T-cell (primary cell): ENCODE results near the gene NECTIN1. TPM values are rescaled to one million over a fixed set of nuclear protein-coding genes. Genes with fewer than 3 reads are reported as not detected.

Experiments
- ATAC-seq, 4 experiments: fragments of 200-7000 bp in 3 of 4; fragments of 150-1000 bp in 1 of 4; cut with Tn5 transposase; replicated peaks in 1 of 4; 1 replicate in 3 of 4; 2 replicates in 1 of 4; pipeline ENCODE4 v1.10.0; 2021; ENCODE audit warnings: moderate library complexity in 3 of 4, mild to moderate bottlenecking in 2 of 4, moderate number of reproducible peaks in 1 of 4
- CTCF ChIA-PET, 2 donors: fragments of 300-600 bp; sonication (Branson Sonifier 250); formaldehyde crosslinking; loops; one replicate each; lab custom pipeline; 2022; ENCODE audit warnings: antibody characterized with exemption in 2 of 2; lab: Charles Lee
- POLR2A ChIA-PET, 2 donors: fragments of 300-600 bp; sonication (Branson Sonifier 250); formaldehyde crosslinking; loops; one replicate each; lab custom pipeline; 2022; ENCODE audit warnings: antibody characterized with exemption in 2 of 2; lab: Charles Lee
- DNase-seq, 35 experiments: peaks; one replicate each; pipeline versions ENCODE4 v3.0.0 to v3.0.0-alpha.2; 2013 to 2023
- H3K27ac ChIP-seq: one replicate; pipeline ENCODE4 v1.5.1; 2013; ENCODE audit warnings: low read length
- H3K27me3 ChIP-seq, 2 experiments: replicated peaks in 1 of 2; 1 replicate in 1 of 2; 2 replicates in 1 of 2; pipeline versions ENCODE4 v1.6.1 to v1.7.0; 2013; ENCODE audit warnings: low read length in 1 of 2, mixed read lengths in 1 of 2; ENCODE audit not compliant: control insufficient read depth in 2 of 2, insufficient read depth in 2 of 2; ENCODE audit errors: extremely low read depth in 1 of 2
- H3K36me3 ChIP-seq, 2 donors: 1 replicate in 1 of 2; 2 replicates in 1 of 2; pipeline versions ENCODE4 v1.6.1 to v1.7.0; 2013; ENCODE audit warnings: low read length in 1 of 2; ENCODE audit not compliant: control insufficient read depth in 2 of 2, insufficient read depth in 1 of 2; ENCODE audit errors: extremely low read depth in 1 of 2
- H3K4me1 ChIP-seq, 2 experiments: 1 replicate in 1 of 2; 2 replicates in 1 of 2; pipeline versions ENCODE4 v1.6.1 to v1.7.0; 2013; ENCODE audit warnings: low read length in 2 of 2, mixed read lengths in 1 of 2; ENCODE audit not compliant: insufficient read depth in 2 of 2, control insufficient read depth in 1 of 2; ENCODE audit errors: extremely low read depth in 1 of 2
- H3K4me3 ChIP-seq, 2 donors: 1 replicate in 1 of 2; 2 replicates in 1 of 2; pipeline versions ENCODE4 v1.5.1 to v1.7.0; 2013; ENCODE audit warnings: mild to moderate bottlenecking in 2 of 2, low read length in 1 of 2, moderate library complexity in 1 of 2; ENCODE audit not compliant: control insufficient read depth in 1 of 2; ENCODE audit errors: extremely low read depth in 1 of 2
- H3K9me3 ChIP-seq: 2 replicates; pipeline ENCODE4 v1.7.0; 2013
- H3K27ac Mint-ChIP-seq, 2 donors: one replicate each; pipeline ENCODE4 v1.8.0; 2020 to 2021; ENCODE audit warnings: mild to moderate bottlenecking in 2 of 2, mixed read lengths in 2 of 2
- H3K27me3 Mint-ChIP-seq, 2 donors: one replicate each; pipeline ENCODE4 v1.8.0; 2021 to 2022; ENCODE audit warnings: mixed read lengths in 2 of 2
- H3K36me3 Mint-ChIP-seq: one replicate; pipeline ENCODE4 v1.8.0; 2021; ENCODE audit warnings: mixed read lengths
- H3K4me1 Mint-ChIP-seq, 3 donors: one replicate each; pipeline ENCODE4 v1.8.0; 2020 to 2022; ENCODE audit warnings: mixed read lengths in 3 of 3, mild to moderate bottlenecking in 1 of 3
- H3K4me3 Mint-ChIP-seq, 3 donors: one replicate each; pipeline ENCODE4 v1.8.0; 2020 to 2022; ENCODE audit warnings: mild to moderate bottlenecking in 3 of 3, mixed read lengths in 3 of 3, moderate library complexity in 3 of 3
- H3K9me3 Mint-ChIP-seq, 3 donors: one replicate each; pipeline ENCODE4 v1.8.0; 2020 to 2022; ENCODE audit warnings: mixed read lengths in 3 of 3
- WGBS: methylation state at CpG from one replicate; pipeline ENCODE4 v1.1.5; 2013; ENCODE audit warnings: missing lambda C conversion rate; ENCODE audit not compliant: insufficient coverage; 5-methylcytosine and 5-hydroxymethylcytosine counted together
- total RNA-seq, 35 experiments: library from RNA in 6 of 35; stranded (reverse) in 6 of 35; fragments of 120-200 nt in 1 of 35; gene quantifications; one replicate each; pipeline versions ENCODE4 v1.2.1 to v1.2.4 and lab custom pipeline; 2013 to 2026

Gene NECTIN1
- total RNA-seq, 5 donors from 2014 or later (not counting 1 experiment from before 2014, with no cell fraction given), result 1.8 to 3.5 (median 3.1) TPM

DNA sequence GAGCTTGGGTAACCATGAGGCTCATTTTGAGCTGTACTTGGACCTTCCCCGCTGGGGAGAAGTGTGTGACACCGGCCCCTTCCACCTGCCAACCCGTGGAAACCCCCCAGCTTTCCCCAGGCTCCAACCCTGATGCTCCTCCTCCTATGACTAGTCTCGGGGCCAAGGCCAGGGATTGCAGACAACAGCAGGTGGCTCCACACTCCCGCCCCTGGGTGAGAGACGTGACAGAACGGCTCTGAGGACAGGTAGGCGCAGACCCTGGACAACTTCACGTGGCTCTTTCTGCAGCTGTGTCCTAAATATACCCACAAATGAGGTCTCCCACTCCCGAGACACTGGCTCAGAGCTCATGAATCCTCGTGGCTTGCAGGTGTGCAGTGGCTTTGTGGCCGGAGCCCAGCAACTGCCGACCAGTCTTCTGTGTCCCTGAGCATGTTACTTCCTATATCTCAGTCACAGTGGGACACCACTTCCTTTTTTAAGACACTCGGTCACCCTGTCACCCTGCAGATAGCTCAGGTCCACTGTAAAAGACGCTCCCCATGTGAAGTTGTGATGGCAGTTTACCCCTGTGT lies 55.2 kb downstream of the NECTIN1 start:
- ChIA-PET CTCF (interaction anchor here in 1 of 2 donors (0.7 kb wide), 1 partner anchor 56 kb away, joined by 5 read pairs; no protein-coding TSS in a partner anchor), POLR2A (no interaction called here)
- Histone ChIP-seq H3K4me1 (peaks cover 0 to 5% of the 10 kb centered on the region in 2 experiments), H3K4me3 (no peak overlapping the region), H3K9me3 (no peaks in the 10 kb centered on the region), H3K27me3 (peaks cover 0 to 9% of the 10 kb centered on the region in 2 experiments), H3K36me3 (no peaks in the 10 kb centered on the region), H3K27ac (no peak overlapping the region)
- Mint-ChIP-seq H3K36me3 (peaks cover 9% of the 10 kb centered on the region), H3K4me3 (no peak overlapping the region), H3K27ac (no peak overlapping the region), H3K27me3 (no peaks in the 10 kb centered on the region), H3K4me1 (peaks cover 0 to 10% (median 8%) of the 10 kb centered on the region in 3 donors), H3K9me3 (no peaks in the 10 kb centered on the region)
- DNase-seq (peak in 15 of 35 experiments; percentile 4 to 43 (median 10)), ATAC-seq (peak in 2 of 4 experiments; percentile 28 to 56)
- WGBS, result 15% methylated on average over 12 of the region's 15 CpGs

DNA sequence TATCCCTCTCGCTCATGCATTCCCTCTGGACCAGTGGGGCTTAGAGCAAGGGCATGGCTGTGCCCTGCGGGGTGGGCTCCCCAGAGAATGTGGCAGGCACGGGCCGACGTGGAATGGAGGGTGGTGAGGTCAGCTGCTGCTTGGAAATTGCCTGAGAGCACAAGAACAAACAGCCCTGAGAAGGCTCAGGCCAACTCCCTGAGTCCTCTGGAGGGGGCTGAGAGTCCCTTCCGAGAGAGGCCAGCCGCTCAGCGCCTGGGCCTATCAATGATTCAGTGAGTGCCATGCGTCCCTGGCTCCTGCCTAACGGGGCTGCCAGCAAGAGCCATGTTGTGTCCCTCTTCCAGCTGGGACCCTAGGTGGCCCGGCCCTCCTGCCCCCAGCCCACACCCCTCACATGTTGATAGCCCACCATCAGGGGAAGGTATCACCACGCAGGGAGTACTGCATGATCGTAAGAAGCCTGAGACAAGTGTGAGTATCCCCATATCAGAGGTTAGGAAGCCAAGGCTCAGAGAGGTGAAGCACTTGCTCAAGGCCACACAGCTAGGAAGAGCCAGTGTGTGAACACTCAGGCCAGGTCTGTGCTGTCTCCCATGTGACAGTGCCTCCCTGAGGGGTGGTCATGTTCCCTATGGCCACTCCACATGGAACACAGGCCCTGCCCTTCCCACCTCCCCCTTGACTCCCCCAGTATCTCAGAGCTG lies 55.8 kb downstream of the NECTIN1 start:
- no peak for DNase-seq
- POLR2A ChIA-PET, result no interaction called here
- H3K27ac ChIP-seq, result no peak overlapping the region

DNA sequence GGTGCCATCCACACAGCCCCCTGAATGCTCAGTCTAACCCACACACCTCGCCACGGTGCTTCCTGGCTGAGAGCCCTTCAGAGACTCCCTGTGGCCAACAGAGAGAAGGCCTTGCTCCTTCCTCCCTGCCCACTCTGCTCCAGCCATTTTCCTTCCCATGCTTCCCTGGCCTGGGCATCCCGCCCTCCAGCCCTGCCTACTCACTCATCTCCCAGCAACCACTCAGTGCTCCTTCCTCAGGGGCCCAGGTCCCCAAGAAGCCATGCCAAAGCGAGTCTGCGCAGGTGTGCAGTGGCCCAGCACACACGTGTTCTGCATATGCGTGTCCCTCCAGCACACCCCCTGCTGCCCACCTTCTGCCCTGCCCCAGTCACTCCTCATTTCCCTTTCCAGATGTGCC lies 56.4 kb downstream of the NECTIN1 start:
- DNase-seq, result no peak
- Mint-ChIP-seq H3K9me3 (no peaks in the 10 kb centered on the region), H3K4me3 (no peak overlapping the region), H3K27ac (no peak overlapping the region), H3K36me3 (peaks cover 9% of the 10 kb centered on the region), H3K27me3 (no peaks in the 10 kb centered on the region), H3K4me1 (peaks cover 0 to 10% (median 8%) of the 10 kb centered on the region in 3 donors)
- Histone ChIP-seq H3K27me3 (peaks cover 0 to 9% of the 10 kb centered on the region in 2 experiments), H3K27ac (no peak overlapping the region), H3K36me3 (no peaks in the 10 kb centered on the region), H3K4me1 (peaks cover 0 to 5% of the 10 kb centered on the region in 2 experiments), H3K4me3 (no peak overlapping the region), H3K9me3 (no peaks in the 10 kb centered on the region)
- ATAC-seq, result no peak
- POLR2A ChIA-PET, result no interaction called here
- WGBS, result 78% methylated on average over 7 of the region's 7 CpGs
- CTCF ChIA-PET, result no interaction called here

More for the DNA sequence above, 55.8 kb downstream of the NECTIN1 start:
- Histone ChIP-seq H3K36me3 (no peaks in the 10 kb centered on the region), H3K4me3 (no peak overlapping the region), H3K4me1 (peaks cover 0 to 5% of the 10 kb centered on the region in 2 experiments), H3K27me3 (peaks cover 0 to 9% of the 10 kb centered on the region in 2 experiments), H3K9me3 (no peaks in the 10 kb centered on the region)
- WGBS, result 91% methylated on average over 8 of the region's 13 CpGs
- no peaks in the 10 kb centered on the region for H3K9me3 Mint-ChIP-seq
- ATAC-seq, result no peak
- H3K4me1 Mint-ChIP-seq, result peaks cover 0 to 10% (median 8%) of the 10 kb centered on the region in 3 donors
- no peaks in the 10 kb centered on the region for H3K27me3 Mint-ChIP-seq
- peaks cover 9% of the 10 kb centered on the region for H3K36me3 Mint-ChIP-seq
- no peak overlapping the region for H3K4me3 Mint-ChIP-seq
- CTCF ChIA-PET, result interaction anchor here in 1 of 2 donors (0.7 kb wide), 1 partner anchor 56 kb away, joined by 5 read pairs; no protein-coding TSS in a partner anchor
- no peak overlapping the region for H3K27ac Mint-ChIP-seq

DNA sequence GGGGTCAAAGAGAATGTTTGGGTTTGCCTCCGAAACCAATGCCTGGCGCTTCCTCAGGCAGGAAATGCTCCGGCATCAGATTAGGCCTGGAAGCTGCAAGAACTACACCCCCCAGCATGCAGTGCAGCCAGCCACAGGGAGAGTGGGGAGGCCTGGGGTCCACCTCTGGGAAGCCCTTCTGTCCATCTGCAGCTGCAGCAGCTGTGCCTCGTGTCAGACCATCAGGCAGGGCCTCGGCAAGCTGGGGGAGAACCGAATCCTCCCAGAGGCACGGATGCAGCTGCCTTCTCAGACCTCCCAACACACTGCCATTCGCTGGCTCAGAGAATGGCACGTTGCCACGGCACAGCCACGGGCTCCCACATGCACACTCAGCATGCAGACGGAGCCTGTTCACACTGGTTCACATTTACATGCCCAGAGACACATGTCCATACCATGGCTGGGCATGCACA lies 57.4 kb downstream of the NECTIN1 start:
- Mint-ChIP-seq H3K27ac (no peak overlapping the region), H3K27me3 (peaks cover 0 to 1% of the 10 kb centered on the region in 2 donors), H3K9me3 (no peaks in the 10 kb centered on the region), H3K4me3 (no peak overlapping the region), H3K36me3 (peaks cover 3% of the 10 kb centered on the region), H3K4me1 (peaks cover 0 to 10% (median 8%) of the 10 kb centered on the region in 3 donors)
- DNase-seq (no peak), ATAC-seq (no peak)
- Histone ChIP-seq H3K27ac (no peak overlapping the region), H3K36me3 (no peaks in the 10 kb centered on the region), H3K4me1 (peaks cover 0 to 5% of the 10 kb centered on the region in 2 experiments), H3K9me3 (no peaks in the 10 kb centered on the region), H3K27me3 (peaks cover 0 to 16% of the 10 kb centered on the region in 2 experiments), H3K4me3 (no peak overlapping the region)
- POLR2A ChIA-PET, result no interaction called here
- WGBS, result 86% methylated on average over 11 of the region's 12 CpGs
- CTCF ChIA-PET, result no interaction called here

DNA sequence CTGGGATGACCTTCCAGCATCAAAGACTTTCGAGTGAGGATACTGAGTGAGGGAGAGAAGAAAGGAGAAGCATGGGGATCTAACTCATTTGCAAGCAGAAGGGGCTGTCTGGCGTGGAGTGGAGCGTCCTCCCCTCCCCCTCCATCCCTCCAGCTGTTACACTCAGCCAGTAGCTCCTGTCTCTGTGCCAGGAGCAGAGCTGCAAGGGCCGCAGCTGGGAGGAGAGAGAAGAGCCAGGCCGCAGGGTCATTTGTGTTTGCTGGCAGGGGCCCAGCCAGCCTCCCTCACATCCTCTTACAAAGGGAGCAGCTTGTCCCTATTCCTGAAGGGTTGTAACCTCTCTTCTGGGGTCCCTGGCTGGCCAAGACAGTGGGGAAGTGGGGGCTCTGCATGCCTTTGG lies 57.9 kb downstream of the NECTIN1 start:
- ChIA-PET POLR2A (no interaction called here), CTCF (no interaction called here)
- H3K27me3 ChIP-seq, result peaks cover 0 to 21% of the 10 kb centered on the region in 2 experiments
- peaks cover 0 to 5% of the 10 kb centered on the region in 2 experiments for H3K4me1 ChIP-seq
- no peak for ATAC-seq
- DNase-seq, result no peak
- no peaks in the 10 kb centered on the region for H3K9me3 Mint-ChIP-seq
- no peak overlapping the region for H3K27ac Mint-ChIP-seq
- H3K4me3 Mint-ChIP-seq, result no peak overlapping the region
- no CpG with 5 or more reads among the region's 5 CpGs for WGBS
- peaks cover 0 to 10% (median 8%) of the 10 kb centered on the region in 3 donors for H3K4me1 Mint-ChIP-seq
- peaks cover 0 to 3% of the 10 kb centered on the region in 2 donors for H3K27me3 Mint-ChIP-seq
- no peaks in the 10 kb centered on the region for H3K36me3 ChIP-seq
- no peaks in the 10 kb centered on the region for H3K9me3 ChIP-seq
- no peak overlapping the region for H3K4me3 ChIP-seq
- H3K36me3 Mint-ChIP-seq, result no peaks in the 10 kb centered on the region
- no peak overlapping the region for H3K27ac ChIP-seq

DNA sequence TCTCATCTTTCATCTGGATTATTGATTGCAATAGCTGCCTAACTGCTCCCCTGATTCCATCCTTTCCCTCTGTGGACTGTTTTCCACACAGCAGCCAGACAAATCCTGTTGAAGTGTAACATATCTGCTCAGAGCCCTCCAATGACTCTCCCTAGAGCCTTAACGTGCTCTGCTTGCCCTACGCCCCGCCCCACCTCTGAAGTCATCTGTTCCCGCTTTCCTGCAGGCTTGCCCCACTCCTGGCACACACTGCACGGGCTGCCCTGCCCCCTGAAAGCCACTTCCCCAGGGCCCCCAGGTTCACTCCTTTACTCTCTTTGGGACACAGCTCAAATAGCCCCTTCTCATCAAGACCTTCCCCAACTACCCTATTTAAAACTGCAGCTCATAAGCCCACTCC lies 59.5 kb downstream of the NECTIN1 start:
- Mint-ChIP-seq H3K27ac (no peak overlapping the region), H3K9me3 (no peaks in the 10 kb centered on the region), H3K4me3 (no peak overlapping the region), H3K27me3 (peaks cover 0 to 3% of the 10 kb centered on the region in 2 donors), H3K36me3 (no peaks in the 10 kb centered on the region), H3K4me1 (peaks cover 0 to 8% (median 8%) of the 10 kb centered on the region in 3 donors)
- POLR2A ChIA-PET, result no interaction called here
- Histone ChIP-seq H3K9me3 (no peaks in the 10 kb centered on the region), H3K36me3 (no peaks in the 10 kb centered on the region), H3K4me1 (peaks cover 0 to 5% of the 10 kb centered on the region in 2 experiments), H3K27ac (no peak overlapping the region), H3K4me3 (no peak overlapping the region), H3K27me3 (peaks cover 0 to 27% of the 10 kb centered on the region in 2 experiments)
- ATAC-seq (no peak), DNase-seq (no peak)
- CTCF ChIA-PET, result no interaction called here
- WGBS, result 71% methylated on average over 5 of the region's 5 CpGs
